Ishikawa (cell line): ENCODE measurements around the gene TBC1D9.

Source experiments
- CEBPB ChIP-seq: IDR thresholded peaks from 2 replicates; pipeline ENCODE4 v1.6.1; 2012
- EP300 ChIP-seq: IDR thresholded peaks from 2 replicates; pipeline ENCODE4 v1.6.1; 2012; ENCODE audit warnings: borderline replicate concordance
- YY1 ChIP-seq: IDR thresholded peaks from 2 replicates; pipeline ENCODE4 v1.6.1; 2012; ENCODE audit warnings: low read depth

- TF ChIP-seq EP300: no peak
- no peak for TF ChIP-seq CEBPB
- no peak for TF ChIP-seq YY1
Measured at GRCh38 chr4:140720387-140721304, 35.5 kb downstream of the TBC1D9 start.
